ENCODE data around the gene RNF141. TPM values are rescaled to one million over a fixed set of nuclear protein-coding genes. Genes with fewer than 3 reads are reported as not detected.

Gene RNF141
- 18.9 to 35.9 TPM (median 30.4 TPM) in 3 replicates for total RNA-seq
- long read RNA-seq, full-length matches to known transcripts, result 61 of 68 reads
- long read RNA-seq, partial matches to known transcripts, result 7 of 68 reads
- long read RNA-seq, other reads (novel, unspliced or antisense), result 0 of 68 reads

GRCh38 chr11:10540915-10541560, at the start of gene RNF141:
TSS of gene RNF141 (minus strand) at chr11:10541187. CDS start at chr11:10534158, 7,029 bp downstream.
- TF ChIP-seq CTCF (IDR thresholded peaks at IDR 0.05), result peak; percentile 86
- peak; percentile 98 for DNase-seq (ENCODE audit: low spot score)
- no peaks in the 10 kb centered on the region for H3K9me3 Mint-ChIP-seq (ENCODE audit: low read depth)
- H3K4me1 Mint-ChIP-seq (ENCODE audit: low read depth), result peaks cover 45% of the 10 kb centered on the region
- peak within 1 kb of the TSS; percentile 90 for H3K4me3 Mint-ChIP-seq (ENCODE audit: unreplicated experiment)
- no peaks in the 10 kb centered on the region for H3K36me3 Mint-ChIP-seq (ENCODE audit: low read depth)
- H3K27ac Mint-ChIP-seq (ENCODE audit: unreplicated experiment), result peak within 1 kb of the TSS; percentile 93
- no peaks in the 10 kb centered on the region for H3K27me3 Mint-ChIP-seq (ENCODE audit: low read depth)

GRCh38 chr11:10590218-10590915, 49.4 kb upstream of the RNF141 start:
- Mint-ChIP-seq H3K36me3 (ENCODE audit: low read depth) (peaks cover 8% of the 10 kb centered on the region), H3K9me3 (ENCODE audit: low read depth) (no peaks in the 10 kb centered on the region), H3K27ac (ENCODE audit: unreplicated experiment) (peak overlapping the region; percentile 96), H3K4me1 (ENCODE audit: low read depth) (peaks cover 79% of the 10 kb centered on the region), H3K4me3 (ENCODE audit: unreplicated experiment) (no peak overlapping the region), H3K27me3 (ENCODE audit: low read depth) (no peaks in the 10 kb centered on the region)
- no peak for TF ChIP-seq CTCF (IDR thresholded peaks at IDR 0.05)
- no peak for DNase-seq (ENCODE audit: low spot score)

- DNase-seq (ENCODE audit: low spot score), result no peak
- no peaks in the 10 kb centered on the region for H3K27me3 Mint-ChIP-seq (ENCODE audit: low read depth)
- no peak for TF ChIP-seq CTCF (IDR thresholded peaks at IDR 0.05)
- peaks cover 8% of the 10 kb centered on the region for H3K36me3 Mint-ChIP-seq (ENCODE audit: low read depth)
- no peak overlapping the region for H3K4me3 Mint-ChIP-seq (ENCODE audit: unreplicated experiment)
- no peaks in the 10 kb centered on the region for H3K9me3 Mint-ChIP-seq (ENCODE audit: low read depth)
- H3K27ac Mint-ChIP-seq (ENCODE audit: unreplicated experiment), result peak overlapping the region; percentile 38
- peaks cover 89% of the 10 kb centered on the region for H3K4me1 Mint-ChIP-seq (ENCODE audit: low read depth)
Observed at GRCh38 chr11:10588904-10589303, 47.9 kb upstream of the RNF141 start.

- H3K27me3 Mint-ChIP-seq (ENCODE audit: low read depth), result no peaks in the 10 kb centered on the region
- H3K4me1 Mint-ChIP-seq (ENCODE audit: low read depth), result peaks cover 89% of the 10 kb centered on the region
- no peak for DNase-seq (ENCODE audit: low spot score)
- peak overlapping the region; percentile 97 for H3K27ac Mint-ChIP-seq (ENCODE audit: unreplicated experiment)
- TF ChIP-seq CTCF (IDR thresholded peaks at IDR 0.05), result no peak
- no peak overlapping the region for H3K4me3 Mint-ChIP-seq (ENCODE audit: unreplicated experiment)
- no peaks in the 10 kb centered on the region for H3K9me3 Mint-ChIP-seq (ENCODE audit: low read depth)
- H3K36me3 Mint-ChIP-seq (ENCODE audit: low read depth), result peaks cover 13% of the 10 kb centered on the region
Observed at GRCh38 chr11:10587995-10588394, 47.0 kb upstream of the RNF141 start.

DNA sequence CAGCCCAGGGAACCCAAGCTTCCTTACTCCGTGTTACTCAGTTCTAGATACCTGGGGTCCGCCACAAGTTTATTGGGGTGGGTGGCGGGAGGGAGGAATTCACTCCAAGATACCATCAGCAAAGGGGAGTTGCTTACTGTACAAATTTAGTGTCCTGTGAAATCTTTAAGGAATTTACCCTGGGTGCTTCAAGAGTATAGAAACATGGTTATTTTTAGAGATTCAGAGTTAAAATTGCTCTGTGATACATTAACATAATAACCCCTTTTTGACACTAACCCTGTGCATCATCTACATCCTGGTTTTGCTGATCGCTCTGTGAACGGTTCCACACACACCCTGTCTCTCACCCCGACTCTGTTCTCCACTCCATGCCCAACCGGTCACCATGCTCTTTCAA, 46.4 kb upstream of the RNF141 start:
- peak overlapping the region; percentile 97 for H3K27ac Mint-ChIP-seq (ENCODE audit: unreplicated experiment)
- DNase-seq (ENCODE audit: low spot score), result no peak
- peak overlapping the region; percentile 1 for H3K4me3 Mint-ChIP-seq (ENCODE audit: unreplicated experiment)
- H3K4me1 Mint-ChIP-seq (ENCODE audit: low read depth), result peaks cover 85% of the 10 kb centered on the region
- no peak for TF ChIP-seq CTCF (IDR thresholded peaks at IDR 0.05)
- peaks cover 14% of the 10 kb centered on the region for H3K36me3 Mint-ChIP-seq (ENCODE audit: low read depth)
- no peaks in the 10 kb centered on the region for H3K9me3 Mint-ChIP-seq (ENCODE audit: low read depth)
- H3K27me3 Mint-ChIP-seq (ENCODE audit: low read depth), result no peaks in the 10 kb centered on the region

Measured in chondrocyte (in vitro differentiated cells).